MCF 10A (cell line): ENCODE measurements around the gene C13orf42. TPM values are rescaled to one million over a fixed set of nuclear protein-coding genes. Genes with fewer than 3 reads are reported as not detected.
A peak's percentile ranks its signal among the peaks of the same experiment; 100 is the strongest.

Experiments used
- BruUV-seq: library from RNA; stranded (reverse); fragments of 400-500 nt; replicated peaks from 2 replicates; lab custom pipeline; 2021; lab: Mats Ljungman, UMichigan
- CTCF ChIA-PET: fragments of 300-600 bp; sonication (Branson Sonifier 250); formaldehyde crosslinking; extraction: SDS; loops from one replicate; lab custom pipeline; 2021; ENCODE audit warnings: antibody characterized with exemption, inconsistent platforms; lab: Yijun Ruan, JAX
- POLR2A ChIA-PET: fragments of 300-600, 350-650 bp; sonication (Branson Sonifier 250); formaldehyde crosslinking; extraction: SDS; loops from one replicate; lab custom pipeline; 2020; ENCODE audit warnings: antibody characterized with exemption, inconsistent platforms; lab: Yijun Ruan, JAX
- DNase-seq: peaks from one replicate; pipeline ENCODE4 v3.0.0-alpha.2; 2018; ENCODE audit not compliant: unreplicated experiment
- H3K27ac Mint-ChIP-seq: one replicate; pipeline ENCODE4 v1.8.0; 2022; ENCODE audit warnings: mild to moderate bottlenecking, low read depth, mixed read lengths; ENCODE audit not compliant: unreplicated experiment
- H3K27me3 Mint-ChIP-seq: one replicate; pipeline ENCODE4 v1.8.0; 2022; ENCODE audit warnings: mixed read lengths; ENCODE audit not compliant: insufficient read depth, unreplicated experiment
- H3K36me3 Mint-ChIP-seq: one replicate; pipeline ENCODE4 v1.8.0; 2022; ENCODE audit warnings: mild to moderate bottlenecking, moderate library complexity, mixed read lengths; ENCODE audit not compliant: insufficient read depth, unreplicated experiment
- H3K4me1 Mint-ChIP-seq: one replicate; pipeline ENCODE4 v1.8.0; 2022; ENCODE audit warnings: mixed read lengths; ENCODE audit not compliant: insufficient read depth, unreplicated experiment
- H3K4me3 Mint-ChIP-seq: one replicate; pipeline ENCODE4 v1.8.0; 2022; ENCODE audit warnings: mild to moderate bottlenecking, moderate library complexity, mixed read lengths; ENCODE audit not compliant: unreplicated experiment
- H3K9me3 Mint-ChIP-seq: one replicate; pipeline ENCODE4 v1.8.0; 2022; ENCODE audit warnings: mixed read lengths; ENCODE audit not compliant: unreplicated experiment
- intact Hi-C: fragments of 100-400 bp; cut with micrococcal nuclease; formaldehyde crosslinking; loops from 2 replicates; pipeline ENCODE4 v1.14.1; 2022
- total RNA-seq: library from RNA; stranded (reverse); gene quantifications from 2 replicates; pipeline ENCODE4 v1.2.3, GENCODE V29; 2022
- TF ChIP-seq, protein P1 (sequence below): fragments of 200-600 bp; IDR thresholded peaks from one replicate; pipeline ENCODE4 v1.8.0; 2022; ENCODE audit warnings: antibody characterized with exemption, mild to moderate bottlenecking; ENCODE audit not compliant: unreplicated experiment

The C13orf42 gene
- total RNA-seq, 1 experiment from 2014 or later, result not detected

- ChIA-PET POLR2A (no interaction called here), CTCF (interaction anchor here (0.6 to 11.3 kb wide), 6 partner anchors 10 to 996 kb away, joined by 3 to 195 read pairs (median 4); no protein-coding TSS in a partner anchor)
- Mint-ChIP-seq H3K36me3 (no peaks in the 10 kb centered on the region), H3K27ac (no peak overlapping the region), H3K4me3 (no peak overlapping the region), H3K9me3 (no peaks in the 10 kb centered on the region), H3K4me1 (no peaks in the 10 kb centered on the region), H3K27me3 (peaks cover 66% of the 10 kb centered on the region)
- intact Hi-C loops, result no loop called here
- no TSS peak for BruUV-seq
- DNase-seq, result no peak
- TF ChIP-seq, protein P1, sequence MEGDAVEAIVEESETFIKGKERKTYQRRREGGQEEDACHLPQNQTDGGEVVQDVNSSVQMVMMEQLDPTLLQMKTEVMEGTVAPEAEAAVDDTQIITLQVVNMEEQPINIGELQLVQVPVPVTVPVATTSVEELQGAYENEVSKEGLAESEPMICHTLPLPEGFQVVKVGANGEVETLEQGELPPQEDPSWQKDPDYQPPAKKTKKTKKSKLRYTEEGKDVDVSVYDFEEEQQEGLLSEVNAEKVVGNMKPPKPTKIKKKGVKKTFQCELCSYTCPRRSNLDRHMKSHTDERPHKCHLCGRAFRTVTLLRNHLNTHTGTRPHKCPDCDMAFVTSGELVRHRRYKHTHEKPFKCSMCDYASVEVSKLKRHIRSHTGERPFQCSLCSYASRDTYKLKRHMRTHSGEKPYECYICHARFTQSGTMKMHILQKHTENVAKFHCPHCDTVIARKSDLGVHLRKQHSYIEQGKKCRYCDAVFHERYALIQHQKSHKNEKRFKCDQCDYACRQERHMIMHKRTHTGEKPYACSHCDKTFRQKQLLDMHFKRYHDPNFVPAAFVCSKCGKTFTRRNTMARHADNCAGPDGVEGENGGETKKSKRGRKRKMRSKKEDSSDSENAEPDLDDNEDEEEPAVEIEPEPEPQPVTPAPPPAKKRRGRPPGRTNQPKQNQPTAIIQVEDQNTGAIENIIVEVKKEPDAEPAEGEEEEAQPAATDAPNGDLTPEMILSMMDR, result no peak
Measured at GRCh38 chr13:51152701-51153100, 41.6 kb upstream of the C13orf42 start.

DNA sequence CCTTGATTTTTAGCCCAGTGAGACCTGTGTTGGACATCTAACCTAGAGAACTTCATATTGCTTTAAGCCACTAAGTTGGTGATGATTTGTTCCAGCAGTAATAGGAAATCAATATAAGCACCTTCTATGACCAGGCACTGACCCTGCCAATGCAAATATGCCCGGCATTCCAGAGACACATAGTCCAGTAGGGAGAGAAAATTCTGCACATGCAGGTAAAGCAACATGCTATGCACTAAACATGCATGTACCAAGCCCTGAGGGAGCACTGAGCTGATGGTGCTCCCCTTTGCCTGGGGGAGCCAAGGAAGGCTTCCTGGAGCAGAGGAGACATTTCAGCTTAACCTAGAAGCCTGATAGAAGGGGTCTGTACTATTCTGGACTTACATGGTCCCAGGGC is 40.4 kb upstream of the C13orf42 start:
- intact Hi-C loops, result no loop called here
- no peaks in the 10 kb centered on the region for H3K36me3 Mint-ChIP-seq
- peaks cover 78% of the 10 kb centered on the region for H3K27me3 Mint-ChIP-seq
- no peak overlapping the region for H3K27ac Mint-ChIP-seq
- CTCF ChIA-PET, result interaction anchor here (1.3 to 11.3 kb wide), 3 partner anchors 136 to 663 kb away, joined by 3 to 195 read pairs (median 21); no protein-coding TSS in a partner anchor
- H3K4me1 Mint-ChIP-seq, result no peaks in the 10 kb centered on the region
- no TSS peak for BruUV-seq
- DNase-seq, result no peak
- no peaks in the 10 kb centered on the region for H3K9me3 Mint-ChIP-seq
- TF ChIP-seq, protein P1, result no peak
- POLR2A ChIA-PET, result no interaction called here
- no peak overlapping the region for H3K4me3 Mint-ChIP-seq

- Mint-ChIP-seq H3K9me3 (no peaks in the 10 kb centered on the region), H3K4me3 (no peak overlapping the region), H3K4me1 (no peaks in the 10 kb centered on the region), H3K27me3 (peaks cover 96% of the 10 kb centered on the region), H3K27ac (no peak overlapping the region), H3K36me3 (no peaks in the 10 kb centered on the region)
- ChIA-PET POLR2A (interaction anchor here (0.7 to 1.5 kb wide), 4 partner anchors 23 to 139 kb away, joined by 3 to 7 read pairs (median 4); no protein-coding TSS in a partner anchor), CTCF (interaction anchor here (0.6 to 11.3 kb wide), 18 partner anchors 23 to 730 kb away, joined by 3 to 195 read pairs (median 4); no protein-coding TSS in a partner anchor)
- TF ChIP-seq, protein P1, result peak; percentile 53
- DNase-seq, result peak; percentile 38
- intact Hi-C loops, result loop anchor here (1.0 kb wide), 2 partner anchors 137 to 648 kb away; no protein-coding TSS in a partner anchor
- no TSS peak for BruUV-seq
Measured at GRCh38 chr13:51148952-51149573, 38.0 kb upstream of the C13orf42 start.

DNA sequence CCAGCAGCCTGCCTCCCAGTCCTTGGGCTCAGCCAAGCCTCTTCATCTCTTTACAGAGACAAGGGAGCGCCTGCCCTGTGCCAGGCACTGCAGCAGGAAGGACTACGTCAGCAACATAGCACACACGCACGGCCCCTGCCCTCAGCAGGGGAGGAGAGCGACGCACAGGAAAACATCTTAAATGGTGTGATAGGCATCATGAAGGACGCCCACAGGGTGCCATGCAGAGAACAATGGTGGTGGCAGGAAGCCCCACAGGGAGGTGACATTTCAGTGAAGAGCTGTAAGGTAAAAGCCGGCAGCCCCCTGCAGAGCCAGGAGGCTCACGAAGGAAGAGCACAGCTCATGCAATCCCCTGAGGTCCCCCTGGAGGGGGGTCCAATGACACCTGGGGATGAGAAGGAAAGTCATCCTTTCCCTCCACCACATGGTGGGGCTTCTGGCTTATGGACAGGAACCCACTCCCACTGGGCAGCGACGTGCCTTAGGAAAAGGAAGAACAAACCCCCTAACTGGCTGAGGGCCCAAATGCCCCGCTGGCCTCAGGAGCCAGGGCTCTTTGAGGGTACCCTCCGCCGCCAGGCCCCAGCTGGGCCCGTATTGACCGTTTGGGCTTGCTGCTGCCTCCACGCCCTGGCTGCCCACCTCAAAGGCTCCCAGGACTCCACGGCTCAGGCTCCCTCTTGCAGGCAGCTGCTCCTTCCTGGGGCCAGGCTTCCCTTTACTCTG is 37.3 kb upstream of the C13orf42 start:
- TF ChIP-seq, protein P1, result no peak
- intact Hi-C loops, result no loop called here
- Mint-ChIP-seq H3K36me3 (no peaks in the 10 kb centered on the region), H3K27ac (no peak overlapping the region), H3K9me3 (no peaks in the 10 kb centered on the region), H3K4me3 (no peak overlapping the region), H3K27me3 (peaks cover 96% of the 10 kb centered on the region), H3K4me1 (no peaks in the 10 kb centered on the region)
- no TSS peak for BruUV-seq
- no peak for DNase-seq
- POLR2A ChIA-PET, result interaction anchor here (0.7 to 1.5 kb wide), 4 partner anchors 22 to 140 kb away, joined by 3 to 7 read pairs (median 4); no protein-coding TSS in a partner anchor
- CTCF ChIA-PET, result interaction anchor here (0.6 to 11.3 kb wide), 15 partner anchors 23 to 1276 kb away, joined by 3 to 195 read pairs (median 5); no protein-coding TSS in a partner anchor
